ENCODE data around the gene AFF3. TPM values are rescaled to one million over a fixed set of nuclear protein-coding genes. Genes with fewer than 3 reads are reported as not detected.

AFF3 gene
- total and polyA plus RNA-seq, 2 of the 8 experiments (the other 6 are each of a cell fraction or from before 2014, with no cell fraction given): 0.27 to 3.0 TPM

- Histone ChIP-seq H3K4ac (replicated peaks; ENCODE audit: insufficient read length, low read depth, low read length) (no peak overlapping the region), H3K9me3 (ENCODE audit: insufficient read depth in 2 of 2, low read depth in 1 of 2, low read length in 1 of 2) (no peaks in the 10 kb centered on the region), H3K14ac (ENCODE audit: insufficient read length) (no peak overlapping the region), H3K27me3 (replicated peaks in 1 of 4; ENCODE audit: control insufficient read depth in 3 of 4, extremely low read depth in 1 of 4, insufficient read depth in 3 of 4, low read length in 3 of 4) (no peaks in the 10 kb centered on the region; a peak in 1 of 7 replicates), H3K23me2 (ENCODE audit: low read depth, low read length) (no peaks in the 10 kb centered on the region), H3K79me2 (ENCODE audit: control insufficient read depth in 1 of 2, insufficient read depth in 2 of 2, low read length in 2 of 2) (no peaks in the 10 kb centered on the region), H3K4me2 (ENCODE audit: insufficient read depth in 1 of 2, low read depth in 2 of 2, low read length in 2 of 2) (no peak overlapping the region), H4K8ac (ENCODE audit: extremely low read depth, insufficient read depth, low read length) (no peak overlapping the region), H2AK5ac (ENCODE audit: low read depth, low read length) (no peak overlapping the region), H3K4me1 (replicated peaks in 1 of 4; ENCODE audit: control insufficient read depth in 3 of 4, insufficient read depth in 4 of 4, low read length in 3 of 4) (no peaks in the 10 kb centered on the region), H2BK5ac (ENCODE audit: low read depth, low read length) (no peak overlapping the region), H4K91ac (replicated peaks; ENCODE audit: insufficient read length, low read length) (no peak overlapping the region), H3K27ac (ENCODE audit: low read depth, low read length) (no peak overlapping the region), H3K9ac (replicated peaks in 1 of 4; ENCODE audit: extremely low read depth in 1 of 4, low read depth in 3 of 4, low read length in 3 of 4) (no peak overlapping the region), H2BK12ac (ENCODE audit: low read depth, low read length) (no peak overlapping the region), H2BK15ac (ENCODE audit: low read length) (no peak overlapping the region), H3K79me1 (ENCODE audit: low read depth, low read length) (no peaks in the 10 kb centered on the region), H2BK120ac (replicated peaks; ENCODE audit: low read depth, low read length) (no peak overlapping the region), H3K36me3 (ENCODE audit: control insufficient read depth in 2 of 4, insufficient read depth in 4 of 4, low read length in 3 of 4) (no peaks in the 10 kb centered on the region), H2BK20ac (ENCODE audit: low read length) (no peak overlapping the region), H4K5ac (ENCODE audit: insufficient read length, low read depth, low read length) (no peak overlapping the region), H2AFZ (ENCODE audit: low read length) (no peak overlapping the region), H3K18ac (ENCODE audit: extremely low read depth, low read length) (no peak overlapping the region), H3K23ac (ENCODE audit: insufficient read length) (no peak overlapping the region), H3K4me3 (ENCODE audit: extremely low read depth in 1 of 4, insufficient read depth in 2 of 4, low read depth in 3 of 4, low read length in 4 of 4) (no peak overlapping the region), H4K20me1 (replicated peaks in 1 of 2; ENCODE audit: control insufficient read depth in 1 of 2, insufficient read depth in 2 of 2, low read length in 2 of 2) (no peaks in the 10 kb centered on the region), H3K56ac (replicated peaks; ENCODE audit: insufficient read length, low read depth, low read length) (no peak overlapping the region)
- 79% methylated on average over 2 of the region's 2 CpGs; no CpG with 5 or more reads in 1 of the 2 experiments for WGBS, 2 experiments (ENCODE audit: extremely low coverage in 1 of 2, insufficient coverage in 1 of 2, insufficient read length in 1 of 2, insufficient replicate concordance in 2 of 2, low coverage in 1 of 2, low lambda C conversion rate in 2 of 2, missing lambda C conversion rate in 1 of 2)
- POLR2A ChIA-PET (ENCODE audit: partially characterized antibody): no interaction called here
- CTCF ChIA-PET (ENCODE audit: partially characterized antibody): no interaction called here
- no peak for DNase-seq (ENCODE audit: low read depth in 1 of 2, low spot score in 2 of 2)
- TF ChIP-seq RFX5 (IDR thresholded peaks at IDR 0.05; ENCODE audit: borderline replicate concordance, low read depth, low read length): no peak
- TF ChIP-seq SP2 (IDR thresholded peaks at IDR 0.05; ENCODE audit: low read length): no peak
- TF ChIP-seq KDM1A (IDR thresholded peaks at IDR 0.05; ENCODE audit: borderline replicate concordance, low read length): no peak
- TF ChIP-seq, protein P1, sequence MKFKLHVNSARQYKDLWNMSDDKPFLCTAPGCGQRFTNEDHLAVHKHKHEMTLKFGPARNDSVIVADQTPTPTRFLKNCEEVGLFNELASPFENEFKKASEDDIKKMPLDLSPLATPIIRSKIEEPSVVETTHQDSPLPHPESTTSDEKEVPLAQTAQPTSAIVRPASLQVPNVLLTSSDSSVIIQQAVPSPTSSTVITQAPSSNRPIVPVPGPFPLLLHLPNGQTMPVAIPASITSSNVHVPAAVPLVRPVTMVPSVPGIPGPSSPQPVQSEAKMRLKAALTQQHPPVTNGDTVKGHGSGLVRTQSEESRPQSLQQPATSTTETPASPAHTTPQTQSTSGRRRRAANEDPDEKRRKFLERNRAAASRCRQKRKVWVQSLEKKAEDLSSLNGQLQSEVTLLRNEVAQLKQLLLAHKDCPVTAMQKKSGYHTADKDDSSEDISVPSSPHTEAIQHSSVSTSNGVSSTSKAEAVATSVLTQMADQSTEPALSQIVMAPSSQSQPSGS (IDR thresholded peaks at IDR 0.05; ENCODE audit: low read length): no peak
- TF ChIP-seq TBP (IDR thresholded peaks at IDR 0.05; ENCODE audit: low read depth, low read length): no peak
- TF ChIP-seq SP1 (IDR thresholded peaks at IDR 0.05; ENCODE audit: low read depth, low read length): no peak
- no peak for FAIRE-seq
These were observed 108.4 kb downstream of the AFF3 start for GRCh38 chr2:100033976-100034375.
